Measurements from ENCODE around the gene SMIM22.

DNA sequence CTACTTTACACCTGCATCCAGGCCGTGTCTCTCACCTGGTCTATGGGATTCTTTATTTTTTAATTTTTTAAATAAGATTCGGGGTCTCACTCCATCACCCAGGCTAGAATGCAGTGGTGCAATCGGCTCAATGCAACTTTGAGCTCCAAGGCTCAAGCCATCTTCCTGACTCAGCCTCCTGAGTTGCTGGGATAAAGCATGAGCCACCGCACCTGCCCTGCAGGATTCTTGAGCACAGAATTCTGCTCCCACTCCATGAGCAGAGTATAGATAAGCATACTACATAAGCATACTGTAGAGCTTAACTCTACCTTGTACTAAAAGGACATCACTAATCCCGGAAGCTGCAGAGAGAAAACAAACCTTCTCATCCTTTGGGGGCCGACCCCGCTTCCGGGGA, 36.4 kb downstream of the SMIM22 start:
- TF ChIP-seq POLR2A (IDR thresholded peaks at IDR 0.05) (no peak), EP300 (IDR thresholded peaks at IDR 0.05) (no peak)
